Bronchial epithelial cell (primary cell): ENCODE measurements around the gene TES. TPM values are rescaled to one million over a fixed set of nuclear protein-coding genes. Genes with fewer than 3 reads are reported as not detected.

Source experiments
- DNase-seq: peaks from one replicate; pipeline ENCODE4 v3.0.0-alpha.2; 2010; ENCODE audit warnings: low read depth
- FAIRE-seq: peaks from 2 replicates; lab custom pipeline; 2011; peaks lifted over from hg19 to GRCh38; lab: Jason Lieb, UNC
- H3K27me3 ChIP-seq: 2 replicates; pipeline ENCODE4 v1.5.1; 2011; ENCODE audit warnings: low read length; ENCODE audit not compliant: control insufficient read depth, insufficient read depth
- H3K36me3 ChIP-seq: 2 replicates; pipeline ENCODE4 v1.5.1; 2011; ENCODE audit warnings: low read length; ENCODE audit not compliant: control insufficient read depth, insufficient read depth
- H3K4me3 ChIP-seq: 2 replicates; pipeline ENCODE4 v1.5.1; 2011; ENCODE audit warnings: mild to moderate bottlenecking, low read depth, low read length, control low read depth
- total RNA-seq: library from RNA; depleted of rRNA; stranded (reverse); fragments of >200 nt; gene quantifications from 2 replicates; pipeline ENCODE4 v1.2.1, GENCODE V29; 2014
- TF ChIP-seq, protein P1 (sequence below): IDR thresholded peaks from 2 replicates; pipeline ENCODE4 v1.5.1; 2011; ENCODE audit warnings: mild to moderate bottlenecking, moderate library complexity, low read length, control low read depth, inconsistent platforms; ENCODE audit not compliant: insufficient read depth, severe bottlenecking

TES gene
- total RNA-seq, 1 donor from 2014 or later, result 276 TPM

DNA sequence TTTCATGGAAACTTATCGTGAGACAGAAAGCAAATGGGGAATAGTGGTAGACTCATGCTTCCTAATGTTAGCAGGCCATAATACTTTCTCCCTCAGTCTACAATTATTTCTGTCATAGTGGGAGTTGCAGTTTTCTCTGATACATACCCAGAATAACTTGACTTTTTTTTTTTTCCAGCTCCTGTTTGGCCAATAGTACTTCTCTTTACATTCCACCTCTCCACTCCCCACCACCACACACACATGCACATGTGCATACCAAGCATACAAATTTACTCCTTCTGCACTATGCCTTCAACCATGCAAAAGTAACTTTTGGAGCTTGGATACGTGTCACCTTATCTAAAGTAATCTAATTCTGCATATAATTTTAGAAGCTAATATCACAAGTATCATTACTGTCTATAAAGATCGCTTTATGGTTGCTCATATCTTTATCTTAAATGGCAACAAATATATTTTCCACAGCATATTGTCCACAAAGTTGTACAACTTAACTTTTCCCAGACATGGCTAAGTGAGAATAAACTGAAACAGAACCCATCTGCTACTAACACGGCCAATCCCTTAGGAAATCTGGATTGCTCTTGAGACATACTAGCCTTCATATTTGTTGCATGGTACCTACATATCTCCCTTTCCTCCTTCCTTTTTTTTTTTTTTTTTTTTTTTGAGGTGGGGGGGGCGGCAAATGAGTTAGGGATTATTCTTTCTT, 49.0 kb downstream of the TES start:
- H3K4me3 ChIP-seq, result no peak overlapping the region
- DNase-seq (no peak), FAIRE-seq (no peak)
- H3K27me3 ChIP-seq, result no peaks in the 10 kb centered on the region
- peaks cover 2% of the 10 kb centered on the region for H3K36me3 ChIP-seq
- TF ChIP-seq, protein P1, sequence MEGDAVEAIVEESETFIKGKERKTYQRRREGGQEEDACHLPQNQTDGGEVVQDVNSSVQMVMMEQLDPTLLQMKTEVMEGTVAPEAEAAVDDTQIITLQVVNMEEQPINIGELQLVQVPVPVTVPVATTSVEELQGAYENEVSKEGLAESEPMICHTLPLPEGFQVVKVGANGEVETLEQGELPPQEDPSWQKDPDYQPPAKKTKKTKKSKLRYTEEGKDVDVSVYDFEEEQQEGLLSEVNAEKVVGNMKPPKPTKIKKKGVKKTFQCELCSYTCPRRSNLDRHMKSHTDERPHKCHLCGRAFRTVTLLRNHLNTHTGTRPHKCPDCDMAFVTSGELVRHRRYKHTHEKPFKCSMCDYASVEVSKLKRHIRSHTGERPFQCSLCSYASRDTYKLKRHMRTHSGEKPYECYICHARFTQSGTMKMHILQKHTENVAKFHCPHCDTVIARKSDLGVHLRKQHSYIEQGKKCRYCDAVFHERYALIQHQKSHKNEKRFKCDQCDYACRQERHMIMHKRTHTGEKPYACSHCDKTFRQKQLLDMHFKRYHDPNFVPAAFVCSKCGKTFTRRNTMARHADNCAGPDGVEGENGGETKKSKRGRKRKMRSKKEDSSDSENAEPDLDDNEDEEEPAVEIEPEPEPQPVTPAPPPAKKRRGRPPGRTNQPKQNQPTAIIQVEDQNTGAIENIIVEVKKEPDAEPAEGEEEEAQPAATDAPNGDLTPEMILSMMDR, result no peak

DNA sequence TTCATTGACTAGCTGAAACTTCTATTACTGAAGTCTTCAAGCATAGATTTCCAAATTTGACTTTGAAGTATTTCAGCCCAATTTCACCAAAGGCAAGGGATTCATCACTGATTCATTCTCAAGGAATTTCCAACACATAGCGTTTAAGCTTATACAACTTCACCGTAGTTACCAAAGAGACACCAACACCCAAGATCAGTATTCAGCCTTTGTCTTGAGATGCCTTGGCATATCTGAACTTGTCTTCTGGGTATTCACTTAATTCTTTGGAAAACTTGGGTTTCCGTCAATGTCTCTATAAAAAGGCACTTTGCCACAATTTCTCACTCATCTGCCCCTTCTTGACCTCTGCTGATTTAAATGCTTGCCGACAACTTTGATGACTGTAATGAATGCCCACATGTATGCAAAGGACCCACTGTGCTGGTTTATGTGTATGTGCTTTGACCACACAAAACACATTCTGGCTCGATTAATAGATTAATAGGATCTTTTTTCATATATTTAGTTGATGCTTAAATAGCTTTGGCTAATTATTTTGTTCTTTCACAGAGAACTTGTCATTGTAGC, 49.6 kb downstream of the TES start:
- FAIRE-seq, result no peak
- Histone ChIP-seq H3K27me3 (no peaks in the 10 kb centered on the region), H3K4me3 (no peak overlapping the region), H3K36me3 (peaks cover 2% of the 10 kb centered on the region)
- DNase-seq, result peak; percentile 98
- TF ChIP-seq, protein P1, result no peak

DNA sequence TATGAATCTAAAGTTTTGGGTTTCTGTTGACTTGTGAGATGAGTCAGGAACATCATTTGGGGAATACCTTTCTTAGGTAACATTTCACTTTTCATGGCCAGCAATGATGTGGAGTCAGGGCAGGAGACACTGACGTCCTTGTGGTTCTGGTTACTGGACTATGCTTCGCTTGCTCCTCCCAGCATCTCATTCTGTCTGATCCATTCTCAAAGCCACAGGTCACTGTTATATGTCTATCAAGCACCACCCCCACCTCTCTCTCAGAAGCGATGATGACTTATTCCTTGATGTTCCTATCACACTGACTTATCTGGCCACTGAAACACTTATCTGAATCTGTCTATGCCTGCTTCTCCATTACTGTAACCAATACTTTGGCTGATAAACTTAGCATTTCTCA, 51.6 kb downstream of the TES start:
- FAIRE-seq (no peak), DNase-seq (peak; percentile 64)
- TF ChIP-seq, protein P1, result no peak
- Histone ChIP-seq H3K27me3 (no peaks in the 10 kb centered on the region), H3K36me3 (peaks cover 2% of the 10 kb centered on the region), H3K4me3 (no peak overlapping the region)

DNA sequence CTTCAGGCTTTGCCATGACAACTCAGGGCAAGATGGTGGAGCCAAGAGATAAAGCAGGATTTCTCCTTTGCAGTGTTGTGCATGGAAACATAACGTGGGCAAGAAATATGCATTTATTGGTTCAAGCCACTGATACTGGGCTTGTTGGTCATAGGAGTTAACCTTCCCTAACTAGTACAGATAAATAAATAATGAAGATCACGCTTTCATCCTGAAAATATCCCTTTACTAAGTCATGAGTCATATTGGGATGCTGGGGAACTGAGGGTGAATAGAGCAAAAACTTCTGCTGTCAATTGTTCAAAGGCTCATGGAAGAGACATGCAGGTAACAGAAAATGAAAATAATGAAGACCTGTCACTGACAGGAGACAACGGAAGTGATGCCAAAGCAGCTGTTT, 55.5 kb downstream of the TES start:
- Histone ChIP-seq H3K27me3 (no peaks in the 10 kb centered on the region), H3K4me3 (no peak overlapping the region), H3K36me3 (no peaks in the 10 kb centered on the region)
- FAIRE-seq, result no peak
- TF ChIP-seq, protein P1, result no peak
- DNase-seq, result peak; percentile 29

DNA sequence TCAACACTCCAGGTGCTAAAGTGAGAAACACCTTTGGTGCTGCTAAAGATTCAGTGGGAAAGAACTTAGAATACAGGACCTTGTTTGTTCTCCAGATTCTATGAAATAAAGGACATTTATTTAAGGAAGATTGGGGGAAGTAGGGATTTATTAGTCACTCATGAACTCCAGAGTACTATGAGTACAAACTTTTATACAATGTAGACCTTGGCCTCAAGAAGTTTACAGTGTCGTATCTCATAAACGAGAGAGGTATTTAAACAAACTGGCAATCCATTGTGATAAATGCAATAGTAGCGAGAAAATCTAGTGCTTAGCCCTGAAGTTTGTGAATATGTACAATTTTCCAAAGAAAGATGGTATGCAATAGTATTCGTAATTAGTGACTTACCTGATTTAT, 59.1 kb downstream of the TES start:
- TF ChIP-seq, protein P1, result no peak
- no peak for DNase-seq
- no peaks in the 10 kb centered on the region for H3K27me3 ChIP-seq
- FAIRE-seq, result no peak
- no peaks in the 10 kb centered on the region for H3K36me3 ChIP-seq
- H3K4me3 ChIP-seq, result no peak overlapping the region
